Fibroblast of mammary gland (primary cell): ENCODE results near the gene ORC4.
A peak's percentile ranks its signal among the peaks of the same experiment; 100 is the strongest.

ENCODE experiments used
- DNase-seq: peaks from one replicate; pipeline ENCODE4 v3.0.0-alpha.2; 2010; ENCODE audit warnings: low read depth
- H3K4me3 ChIP-seq: 2 replicates; pipeline ENCODE4 v1.5.1; 2011; ENCODE audit warnings: low read depth, mild to moderate bottlenecking, low read length, moderate library complexity; ENCODE audit not compliant: control insufficient read depth
- TF ChIP-seq, protein P1 (sequence below): conservative IDR thresholded peaks from 2 replicates; pipeline ENCODE4 v1.5.1; 2011; ENCODE audit warnings: low read depth, low read length, inconsistent platforms; ENCODE audit not compliant: control insufficient read depth, insufficient read depth

Gene ORC4

DNA sequence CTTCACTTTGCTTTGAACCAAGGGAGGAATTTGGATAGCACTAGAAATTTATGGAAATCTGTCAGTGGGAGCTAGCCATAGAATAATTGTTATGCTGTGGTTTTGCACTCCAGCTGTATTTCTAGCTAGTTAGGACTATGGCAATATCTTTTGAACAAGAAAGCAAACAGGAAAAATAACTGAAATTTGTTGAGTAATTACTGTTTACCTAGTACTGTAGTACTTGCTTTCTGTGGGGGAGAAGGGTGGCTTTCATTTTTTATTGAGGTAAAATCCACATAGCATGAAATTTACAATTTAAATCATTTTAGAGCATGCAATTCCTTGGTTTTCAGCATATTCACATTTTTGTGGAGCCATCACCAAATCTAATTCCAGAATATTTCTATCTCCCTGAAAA is 28.7 kb upstream of the ORC4 start:
- DNase-seq: no peak
- TF ChIP-seq, protein P1, sequence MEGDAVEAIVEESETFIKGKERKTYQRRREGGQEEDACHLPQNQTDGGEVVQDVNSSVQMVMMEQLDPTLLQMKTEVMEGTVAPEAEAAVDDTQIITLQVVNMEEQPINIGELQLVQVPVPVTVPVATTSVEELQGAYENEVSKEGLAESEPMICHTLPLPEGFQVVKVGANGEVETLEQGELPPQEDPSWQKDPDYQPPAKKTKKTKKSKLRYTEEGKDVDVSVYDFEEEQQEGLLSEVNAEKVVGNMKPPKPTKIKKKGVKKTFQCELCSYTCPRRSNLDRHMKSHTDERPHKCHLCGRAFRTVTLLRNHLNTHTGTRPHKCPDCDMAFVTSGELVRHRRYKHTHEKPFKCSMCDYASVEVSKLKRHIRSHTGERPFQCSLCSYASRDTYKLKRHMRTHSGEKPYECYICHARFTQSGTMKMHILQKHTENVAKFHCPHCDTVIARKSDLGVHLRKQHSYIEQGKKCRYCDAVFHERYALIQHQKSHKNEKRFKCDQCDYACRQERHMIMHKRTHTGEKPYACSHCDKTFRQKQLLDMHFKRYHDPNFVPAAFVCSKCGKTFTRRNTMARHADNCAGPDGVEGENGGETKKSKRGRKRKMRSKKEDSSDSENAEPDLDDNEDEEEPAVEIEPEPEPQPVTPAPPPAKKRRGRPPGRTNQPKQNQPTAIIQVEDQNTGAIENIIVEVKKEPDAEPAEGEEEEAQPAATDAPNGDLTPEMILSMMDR: no peak
- no peak overlapping the region for H3K4me3 ChIP-seq

DNA sequence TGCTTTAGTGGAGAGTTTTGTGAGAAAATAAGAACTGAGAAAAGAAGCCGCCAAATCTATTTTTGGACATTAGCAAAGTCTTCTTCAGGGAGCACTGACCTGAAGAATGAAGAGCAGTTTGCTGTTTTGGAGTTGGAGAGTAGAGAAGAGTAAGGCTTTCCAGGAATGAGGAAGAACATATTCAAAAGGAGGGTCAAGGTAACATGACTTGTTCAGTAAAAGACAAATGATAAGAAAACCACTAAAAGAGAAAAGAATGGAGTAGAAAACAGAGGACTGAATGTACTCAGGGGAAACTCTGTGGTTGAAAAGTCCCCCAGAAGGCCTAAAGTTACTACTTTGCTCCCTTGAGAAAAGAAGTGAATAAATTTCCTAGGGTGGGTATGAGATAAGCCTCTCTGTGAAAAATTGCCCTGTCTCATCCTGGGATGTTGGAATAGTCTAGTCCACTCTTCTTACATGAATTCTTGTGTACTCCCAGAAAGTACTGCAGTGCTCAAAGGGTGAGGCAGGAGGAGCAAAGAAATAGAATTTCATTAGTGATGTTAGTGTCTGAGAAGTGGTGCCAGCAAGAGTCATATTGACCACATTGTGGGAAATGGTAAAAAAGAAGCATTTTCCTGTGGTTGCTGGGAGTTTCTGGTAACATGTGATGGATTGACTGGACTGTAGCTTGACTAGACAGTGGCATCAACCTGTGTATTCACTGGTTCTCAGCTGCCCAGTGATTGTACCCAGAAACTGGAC is 28.1 kb upstream of the ORC4 start:
- H3K4me3 ChIP-seq: no peak overlapping the region
- peak; percentile 37 for DNase-seq
- TF ChIP-seq, protein P1: no peak

DNA sequence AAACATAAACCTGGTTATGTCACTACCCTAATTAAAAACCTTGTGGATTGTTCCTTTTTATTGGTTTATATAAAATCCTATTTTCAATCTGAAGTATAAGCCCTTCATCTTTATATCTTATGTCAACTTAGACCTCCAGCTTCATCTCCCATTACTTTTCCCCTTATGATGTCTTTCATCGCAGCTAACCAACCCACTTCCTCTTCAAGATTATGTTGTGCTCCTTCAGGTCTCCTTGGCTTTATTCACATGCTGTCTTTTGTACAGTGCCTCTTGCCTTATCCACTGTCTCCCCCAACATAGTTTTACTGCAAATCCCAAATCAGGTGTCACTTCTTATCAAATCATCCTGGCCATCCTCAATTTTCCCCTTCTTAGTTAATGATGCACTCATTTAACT is 26.3 kb upstream of the ORC4 start:
- TF ChIP-seq, protein P1: no peak
- H3K4me3 ChIP-seq: no peak overlapping the region
- DNase-seq: no peak

DNA sequence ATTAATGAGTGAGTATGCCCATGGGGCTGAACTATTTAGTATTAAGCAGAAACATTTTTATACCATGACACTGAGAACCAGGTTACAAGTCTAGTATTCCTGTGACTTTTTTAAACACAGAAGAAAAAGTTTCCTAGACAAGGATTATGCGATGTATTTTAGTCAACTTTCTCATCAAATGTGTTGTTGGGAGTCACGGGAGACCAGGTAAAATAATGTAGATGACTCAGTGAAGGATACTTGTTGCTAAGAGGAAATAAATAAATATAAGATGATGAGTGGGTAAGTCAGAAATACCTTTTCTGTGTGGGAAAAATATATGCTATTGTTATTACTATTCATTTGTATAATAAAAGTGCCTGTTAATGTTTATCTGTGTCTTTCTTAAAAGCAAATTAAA is 23.8 kb upstream of the ORC4 start:
- no peak overlapping the region for H3K4me3 ChIP-seq
- DNase-seq: no peak
- TF ChIP-seq, protein P1: no peak

DNA sequence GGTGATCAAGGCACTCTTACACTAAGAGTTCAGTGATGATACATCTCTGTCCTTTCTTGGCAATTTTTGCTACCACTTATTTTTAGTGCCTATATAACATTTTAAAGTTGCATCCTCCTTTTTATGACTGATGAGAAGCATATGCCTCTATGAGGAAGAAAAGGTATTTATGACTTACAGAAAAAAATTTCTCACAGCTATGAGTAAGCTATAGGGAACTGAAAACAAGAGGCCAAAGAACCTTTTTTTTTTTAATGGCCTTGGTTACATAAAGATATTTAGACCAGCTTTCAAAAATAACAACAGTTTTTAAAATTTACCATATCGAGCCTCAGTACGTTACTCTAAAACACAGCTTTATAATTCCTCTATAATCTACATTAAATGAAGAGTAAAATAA is 21.7 kb upstream of the ORC4 start:
- no peak overlapping the region for H3K4me3 ChIP-seq
- DNase-seq: no peak
- TF ChIP-seq, protein P1: no peak

DNA sequence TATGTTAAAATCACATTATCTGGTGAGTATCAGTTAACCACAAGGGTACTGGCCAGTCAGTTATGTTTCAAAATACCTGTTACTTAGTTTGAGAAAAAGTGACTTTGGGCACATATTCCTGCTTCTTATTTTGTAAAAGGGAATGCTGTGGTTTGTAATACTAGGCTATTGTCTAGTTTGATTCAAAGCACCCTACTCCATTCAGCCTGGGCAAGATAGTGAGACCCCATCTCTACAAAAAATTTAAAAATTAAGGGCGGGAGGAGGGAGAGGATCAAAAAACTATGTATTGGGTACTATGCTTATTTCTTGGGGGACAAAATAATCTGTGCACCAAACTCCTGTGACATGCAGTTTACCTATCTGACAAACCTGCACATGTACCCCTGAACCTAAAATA is 19.2 kb upstream of the ORC4 start:
- DNase-seq: no peak
- TF ChIP-seq, protein P1: no peak
- H3K4me3 ChIP-seq: no peak overlapping the region
